ENCODE data around the gene PIGC.

Gene PIGC

GRCh38 chr1:172477741-172478140 is 33.9 kb upstream of the PIGC start:
- DNase-seq = no peak
- Histone ChIP-seq H3K9me3 (no peaks in the 10 kb centered on the region), H3K4me1 (no peaks in the 10 kb centered on the region), H3K4me3 (ENCODE audit: low read depth, low read length) (no peak overlapping the region), H3K27me3 (no peaks in the 10 kb centered on the region), H3K36me3 (no peaks in the 10 kb centered on the region)
- no peak for TF ChIP-seq CTCF (IDR thresholded peaks at IDR 0.05; ENCODE audit: low read depth, low read length)

- Histone ChIP-seq H3K4me1 (no peaks in the 10 kb centered on the region), H3K36me3 (no peaks in the 10 kb centered on the region), H3K27me3 (no peaks in the 10 kb centered on the region), H3K4me3 (ENCODE audit: low read depth, low read length) (no peak overlapping the region), H3K9me3 (no peaks in the 10 kb centered on the region)
- TF ChIP-seq CTCF (IDR thresholded peaks at IDR 0.05; ENCODE audit: low read depth, low read length) = no peak
- no peak for DNase-seq
These were observed 33.3 kb upstream of the PIGC start for GRCh38 chr1:172477216-172477615.

- Histone ChIP-seq H3K9me3 (no peaks in the 10 kb centered on the region), H3K27me3 (no peaks in the 10 kb centered on the region), H3K36me3 (no peaks in the 10 kb centered on the region), H3K4me3 (ENCODE audit: low read depth, low read length) (no peak overlapping the region), H3K4me1 (no peaks in the 10 kb centered on the region)
- no peak for DNase-seq
- TF ChIP-seq CTCF (IDR thresholded peaks at IDR 0.05; ENCODE audit: low read depth, low read length) = no peak
These were observed 32.4 kb upstream of the PIGC start for GRCh38 chr1:172476218-172476811.

GRCh38 chr1:172473842-172474241 is 30.0 kb upstream of the PIGC start:
- DNase-seq = no peak
- H3K4me1 ChIP-seq = no peaks in the 10 kb centered on the region
- no peak for TF ChIP-seq CTCF (IDR thresholded peaks at IDR 0.05; ENCODE audit: low read depth, low read length)
- no peaks in the 10 kb centered on the region for H3K27me3 ChIP-seq
- no peaks in the 10 kb centered on the region for H3K36me3 ChIP-seq
- H3K9me3 ChIP-seq = no peaks in the 10 kb centered on the region
- no peak overlapping the region for H3K4me3 ChIP-seq (ENCODE audit: low read depth, low read length)

- no peak for DNase-seq
- no peaks in the 10 kb centered on the region for H3K36me3 ChIP-seq
- H3K27me3 ChIP-seq = no peaks in the 10 kb centered on the region
- H3K4me1 ChIP-seq = no peaks in the 10 kb centered on the region
- no peaks in the 10 kb centered on the region for H3K9me3 ChIP-seq
- H3K4me3 ChIP-seq (ENCODE audit: low read depth, low read length) = no peak overlapping the region
- TF ChIP-seq CTCF (IDR thresholded peaks at IDR 0.05; ENCODE audit: low read depth, low read length) = no peak
These were observed 29.4 kb upstream of the PIGC start for GRCh38 chr1:172473302-172473701.

GRCh38 chr1:172472495-172472894 is 28.6 kb upstream of the PIGC start:
- H3K4me1 ChIP-seq = no peaks in the 10 kb centered on the region
- DNase-seq = no peak
- no peaks in the 10 kb centered on the region for H3K36me3 ChIP-seq
- no peak for TF ChIP-seq CTCF (IDR thresholded peaks at IDR 0.05; ENCODE audit: low read depth, low read length)
- H3K9me3 ChIP-seq = no peaks in the 10 kb centered on the region
- no peak overlapping the region for H3K4me3 ChIP-seq (ENCODE audit: low read depth, low read length)
- no peaks in the 10 kb centered on the region for H3K27me3 ChIP-seq
